OCI-LY3 (cell line): ENCODE measurements around the gene EML2.
"Not testable (repeated sequence)": the region's sequence is repeated elsewhere in the genome, so short reads cannot be mapped to it uniquely, and the experiment has no call there.

Experiments
- H2AFZ ChIP-seq: fragments of 200-600, 300-600 bp; shearing (Covaris generic); 2 replicates; pipeline ENCODE4 v1.6.0; 2014; ENCODE audit warnings: antibody characterized with exemption, low read depth, low read length
- H3K27ac ChIP-seq: fragments of 200-600, 300-600 bp; sonication (generic); 2 replicates; pipeline ENCODE4 v1.5.1; 2014; ENCODE audit warnings: mild to moderate bottlenecking, low read length, moderate library complexity, mixed read lengths
- H3K27me3 ChIP-seq: fragments of 200-600, 300-600 bp; sonication (generic); 2 replicates; pipeline ENCODE4 v1.6.1; 2014; ENCODE audit warnings: low read depth, low read length, mixed read lengths
- H3K36me3 ChIP-seq: fragments of 200-600, 300-600 bp; sonication (generic); replicated peaks from 2 replicates; pipeline ENCODE3; 2014; ENCODE audit warnings: low read depth, low read length, mixed read lengths
- H3K4me1 ChIP-seq: fragments of 300-600, 200-600 bp; sonication (generic); 2 replicates; pipeline ENCODE4 v1.6.1; 2014; ENCODE audit warnings: low read length, mixed read lengths
- H3K4me2 ChIP-seq: fragments of 200-600, 300-600 bp; sonication (generic); 2 replicates; pipeline ENCODE4 v1.6.1; 2014; ENCODE audit warnings: low read length, mixed read lengths
- H3K4me3 ChIP-seq: fragments of 300-600, 200-600 bp; sonication (generic); 2 replicates; pipeline ENCODE4 v1.5.1; 2014; ENCODE audit warnings: antibody characterized with exemption, mild to moderate bottlenecking, low read length, moderate library complexity
- H3K79me2 ChIP-seq: fragments of 300-600, 200-600 bp; shearing (Covaris generic); 2 replicates; pipeline ENCODE4 v1.6.1; 2014; ENCODE audit warnings: mild to moderate bottlenecking, low read length, mixed read lengths
- H3K9ac ChIP-seq: fragments of 300-600, 200-600 bp; shearing (Covaris generic); 2 replicates; pipeline ENCODE4 v1.6.0; 2014; ENCODE audit warnings: mild to moderate bottlenecking, low read length, moderate library complexity
- H3K9me3 ChIP-seq: fragments of 200-600, 300-600 bp; shearing (Covaris generic); 2 replicates; pipeline ENCODE4 v1.6.1; 2014; ENCODE audit warnings: low read length, mixed read lengths; ENCODE audit not compliant: insufficient read depth
- H4K20me1 ChIP-seq: fragments of 200-600, 300-600 bp; sonication (generic); 2 replicates; pipeline ENCODE4 v1.6.1; 2016; ENCODE audit warnings: low read length, mixed read lengths; ENCODE audit not compliant: insufficient read depth
- CTCF ChIP-seq: fragments of 200-600, 300-600 bp; sonication (generic); IDR thresholded peaks from 2 replicates; pipeline ENCODE4 v1.5.1; 2014; ENCODE audit warnings: antibody characterized with exemption, low read length, low read depth
- EZH2phosphoT487 ChIP-seq: fragments of 200-600 bp; shearing (Covaris generic); IDR thresholded peaks from 2 replicates; pipeline ENCODE4 v1.6.1; 2018; ENCODE audit warnings: antibody characterized with exemption, mixed run types, low read depth

The EML2 gene

DNA sequence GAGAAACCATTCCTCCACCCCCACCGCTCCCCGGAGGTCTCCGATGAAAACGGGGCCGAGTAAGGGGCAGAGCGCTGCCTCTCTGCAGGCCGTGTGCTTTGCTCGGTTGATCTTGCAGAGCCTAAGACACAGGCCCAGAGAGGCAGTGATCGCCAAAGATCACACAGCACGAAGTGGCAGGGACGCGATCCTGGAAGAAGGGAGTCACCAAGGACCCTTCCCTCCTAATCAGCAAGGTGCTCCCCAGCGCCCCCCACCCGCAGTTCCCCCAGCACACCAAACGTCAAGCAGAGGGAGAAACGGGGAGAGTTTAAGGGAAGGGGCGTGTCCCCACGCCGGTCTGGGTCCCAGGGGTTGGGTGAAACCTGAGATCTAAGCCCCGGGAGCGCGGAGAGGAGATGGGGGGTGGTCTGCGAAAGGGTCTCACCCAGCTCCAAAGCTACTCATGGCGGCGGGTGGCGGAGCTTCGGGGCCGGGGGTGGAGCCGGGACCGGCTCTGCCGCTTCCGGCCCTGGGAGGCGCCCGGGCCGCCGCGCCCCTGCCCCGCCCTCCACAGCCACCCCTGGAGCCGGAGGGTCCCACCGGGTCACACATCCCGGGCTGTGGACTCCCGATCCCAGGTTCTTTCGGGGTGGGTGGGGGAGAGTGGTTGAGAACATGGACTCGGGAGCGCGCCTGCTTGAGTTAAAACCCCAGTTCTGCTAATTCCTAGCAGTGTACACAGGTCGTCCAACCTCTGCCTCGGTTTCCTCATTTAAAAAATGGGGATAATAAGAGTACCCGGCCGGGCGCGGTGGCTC, at the start of gene EML2:
TSS of gene EML2 (minus strand) at position 468 of the 800 bp plus-strand sequence. CDS start at position 447, 21 bp downstream.
- Histone ChIP-seq H3K36me3 (peaks cover 7% of the 10 kb centered on the region), H3K27me3 (no peaks in the 10 kb centered on the region), H3K27ac (0 out of 2 replicates have a peak within 1 kb of the TSS, but pooled peaks have one; percentile 23), H3K4me3 (peak within 1 kb of the TSS; percentile 83), H3K79me2 (peaks cover 3% of the 10 kb centered on the region; the same call in 1 of the 2 replicates), H3K9me3 (no peaks in the 10 kb centered on the region), H3K4me2 (peak within 1 kb of the TSS; percentile 83), H2AFZ (peak within 1 kb of the TSS; percentile 58; the same call in 1 of the 2 replicates), H3K9ac (peak within 1 kb of the TSS; percentile 71), H3K4me1 (peaks cover 20% of the 10 kb centered on the region), H4K20me1 (no peaks in the 10 kb centered on the region)
- TF ChIP-seq CTCF (peak; percentile 77), EZH2phosphoT487 (no peak)

- Histone ChIP-seq H3K4me3 (no peak overlapping the region), H3K27ac (no peak overlapping the region), H3K4me2 (no peak overlapping the region), H3K27me3 (no peaks in the 10 kb centered on the region), H3K4me1 (peaks cover 8% of the 10 kb centered on the region), H3K79me2 (peaks cover 27% of the 10 kb centered on the region), H2AFZ (no peak overlapping the region), H4K20me1 (no peaks in the 10 kb centered on the region), H3K36me3 (peaks cover 36% of the 10 kb centered on the region), H3K9me3 (no peaks in the 10 kb centered on the region), H3K9ac (no peak overlapping the region)
- TF ChIP-seq EZH2phosphoT487 (no peak), CTCF (no peak)
Measured at GRCh38 chr19:45687599-45687998, 48.4 kb upstream of the EML2 start.

GRCh38 chr19:45685045-45685444, 45.8 kb upstream of the EML2 start:
- H3K4me1 ChIP-seq, H4K20me1 ChIP-seq, H3K9me3 ChIP-seq, H3K9ac ChIP-seq, H3K4me2 ChIP-seq, H3K4me3 ChIP-seq, H3K27me3 ChIP-seq, H2AFZ ChIP-seq, H3K27ac ChIP-seq: not testable (repeated sequence)
- H3K79me2 ChIP-seq, result peaks cover 11% of the 10 kb centered on the region
- H3K36me3 ChIP-seq, result peaks cover 36% of the 10 kb centered on the region

DNA sequence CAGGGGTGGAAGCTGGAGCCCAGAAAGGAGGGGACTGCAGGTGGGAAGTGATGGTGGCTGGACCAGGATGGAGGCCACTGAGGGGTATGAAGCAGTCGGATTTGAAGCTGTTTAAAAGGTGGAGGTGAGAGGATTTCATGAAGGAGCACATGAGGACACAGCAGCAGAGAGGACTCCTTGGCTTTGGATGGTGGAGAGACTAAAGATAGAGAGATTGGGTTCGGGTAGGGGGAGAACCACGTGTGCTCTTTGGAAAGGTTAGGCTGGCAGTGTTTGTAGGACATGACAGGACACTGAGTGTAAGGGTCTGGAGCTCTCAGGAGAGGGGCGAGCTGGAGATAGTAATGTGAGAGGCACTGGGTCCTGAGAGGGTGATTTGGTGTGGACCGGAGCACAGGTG, 43.7 kb upstream of the EML2 start:
- Histone ChIP-seq H3K27ac (no peak overlapping the region), H4K20me1 (no peaks in the 10 kb centered on the region), H3K4me2 (no peak overlapping the region), H3K36me3 (peaks cover 27% of the 10 kb centered on the region), H3K9me3 (no peaks in the 10 kb centered on the region), H3K27me3 (no peaks in the 10 kb centered on the region), H3K4me3 (no peak overlapping the region), H2AFZ (no peak overlapping the region), H3K79me2 (no peaks in the 10 kb centered on the region), H3K4me1 (peaks cover 5% of the 10 kb centered on the region), H3K9ac (no peak overlapping the region)
- no peak for TF ChIP-seq CTCF
- TF ChIP-seq EZH2phosphoT487, result no peak
